ENCODE data around the gene PLEKHA8. TPM values are rescaled to one million over a fixed set of nuclear protein-coding genes. Genes with fewer than 3 reads are reported as not detected.

PLEKHA8 gene
- total and polyA plus RNA-seq, 2 of the 8 experiments (the other 6 are each of a cell fraction or from before 2014, with no cell fraction given): 10.7 to 44.0 TPM

DNA sequence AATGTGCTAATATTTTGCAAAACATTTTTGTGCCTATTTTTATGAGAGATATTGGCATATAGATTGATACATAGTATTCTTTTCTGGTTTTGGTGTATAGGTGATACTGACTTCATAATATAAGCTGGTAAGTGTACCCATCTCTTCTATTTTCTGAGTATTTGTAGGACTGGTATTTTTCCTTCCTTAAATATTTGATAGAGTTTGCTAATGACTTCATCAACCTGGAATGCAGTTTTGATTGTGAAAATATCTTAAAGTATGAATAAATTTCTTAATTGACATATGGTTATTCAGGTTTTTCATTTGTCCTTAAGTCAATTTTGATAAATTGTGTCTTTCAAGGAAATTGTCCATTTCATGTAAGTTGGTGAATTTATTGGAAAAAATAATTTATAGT is 32.6 kb upstream of the PLEKHA8 start:
- Histone ChIP-seq H3K23ac (ENCODE audit: insufficient read length) (no peak overlapping the region), H4K5ac (ENCODE audit: insufficient read length, low read depth, low read length) (no peak overlapping the region), H2BK15ac (ENCODE audit: low read length) (no peak overlapping the region), H3K9me3 (ENCODE audit: insufficient read depth in 2 of 2, low read depth in 1 of 2, low read length in 1 of 2) (peaks cover 9 to 11% of the 10 kb centered on the region in 2 experiments), H3K18ac (ENCODE audit: extremely low read depth, low read length) (no peak overlapping the region), H4K8ac (ENCODE audit: extremely low read depth, insufficient read depth, low read length) (no peak overlapping the region), H2BK12ac (ENCODE audit: low read depth, low read length) (no peak overlapping the region), H3K56ac (replicated peaks; ENCODE audit: insufficient read length, low read depth, low read length) (no peak overlapping the region), H3K9ac (replicated peaks in 1 of 4; ENCODE audit: extremely low read depth in 1 of 4, low read depth in 3 of 4, low read length in 3 of 4) (no peak overlapping the region), H2BK20ac (ENCODE audit: low read length) (no peak overlapping the region), H4K91ac (replicated peaks; ENCODE audit: insufficient read length, low read length) (no peak overlapping the region), H3K23me2 (ENCODE audit: low read depth, low read length) (no peaks in the 10 kb centered on the region), H2AFZ (ENCODE audit: low read length) (no peak overlapping the region), H2BK120ac (replicated peaks; ENCODE audit: low read depth, low read length) (no peak overlapping the region), H3K4me1 (replicated peaks in 1 of 4; ENCODE audit: control insufficient read depth in 3 of 4, insufficient read depth in 4 of 4, low read length in 3 of 4) (no peaks in the 10 kb centered on the region; a peak in 1 of 7 replicates), H2BK5ac (ENCODE audit: low read depth, low read length) (no peak overlapping the region), H2AK5ac (ENCODE audit: low read depth, low read length) (no peak overlapping the region), H3K4me2 (ENCODE audit: insufficient read depth in 1 of 2, low read depth in 2 of 2, low read length in 2 of 2) (no peak overlapping the region), H3K79me2 (ENCODE audit: control insufficient read depth in 1 of 2, insufficient read depth in 2 of 2, low read length in 2 of 2) (no peaks in the 10 kb centered on the region), H3K36me3 (ENCODE audit: control insufficient read depth in 2 of 4, insufficient read depth in 4 of 4, low read length in 3 of 4) (no peaks in the 10 kb centered on the region), H3K4me3 (ENCODE audit: extremely low read depth in 1 of 4, insufficient read depth in 2 of 4, low read depth in 3 of 4, low read length in 4 of 4) (no peak overlapping the region), H3K27ac (ENCODE audit: low read depth, low read length) (no peak overlapping the region), H4K20me1 (replicated peaks in 1 of 2; ENCODE audit: control insufficient read depth in 1 of 2, insufficient read depth in 2 of 2, low read length in 2 of 2) (no peaks in the 10 kb centered on the region), H3K79me1 (ENCODE audit: low read depth, low read length) (no peaks in the 10 kb centered on the region), H3K4ac (replicated peaks; ENCODE audit: insufficient read length, low read depth, low read length) (no peak overlapping the region), H3K14ac (ENCODE audit: insufficient read length) (no peak overlapping the region), H3K27me3 (replicated peaks in 1 of 4; ENCODE audit: control insufficient read depth in 3 of 4, extremely low read depth in 1 of 4, insufficient read depth in 3 of 4, low read length in 3 of 4) (no peaks in the 10 kb centered on the region; a peak in 1 of 7 replicates)
- TF ChIP-seq TAF1 (IDR thresholded peaks at IDR 0.05; ENCODE audit: low read depth, low read length) (no peak), NANOG (IDR thresholded peaks at IDR 0.05; ENCODE audit: insufficient read depth, low read depth, low read length, poor library complexity, severe bottlenecking) (no peak), POU5F1 (IDR thresholded peaks at IDR 0.05; ENCODE audit: low read depth, low read length) (no peak), JUN (IDR thresholded peaks at IDR 0.05; ENCODE audit: low read depth, low read length) (no peak), EP300 (IDR thresholded peaks at IDR 0.05; ENCODE audit: borderline replicate concordance in 1 of 2, low read depth in 2 of 2, low read length in 2 of 2) (no peak), RBBP5 (IDR thresholded peaks at IDR 0.05; ENCODE audit: borderline replicate concordance, low read depth, low read length) (no peak)
- TF ChIP-seq, protein P1, sequence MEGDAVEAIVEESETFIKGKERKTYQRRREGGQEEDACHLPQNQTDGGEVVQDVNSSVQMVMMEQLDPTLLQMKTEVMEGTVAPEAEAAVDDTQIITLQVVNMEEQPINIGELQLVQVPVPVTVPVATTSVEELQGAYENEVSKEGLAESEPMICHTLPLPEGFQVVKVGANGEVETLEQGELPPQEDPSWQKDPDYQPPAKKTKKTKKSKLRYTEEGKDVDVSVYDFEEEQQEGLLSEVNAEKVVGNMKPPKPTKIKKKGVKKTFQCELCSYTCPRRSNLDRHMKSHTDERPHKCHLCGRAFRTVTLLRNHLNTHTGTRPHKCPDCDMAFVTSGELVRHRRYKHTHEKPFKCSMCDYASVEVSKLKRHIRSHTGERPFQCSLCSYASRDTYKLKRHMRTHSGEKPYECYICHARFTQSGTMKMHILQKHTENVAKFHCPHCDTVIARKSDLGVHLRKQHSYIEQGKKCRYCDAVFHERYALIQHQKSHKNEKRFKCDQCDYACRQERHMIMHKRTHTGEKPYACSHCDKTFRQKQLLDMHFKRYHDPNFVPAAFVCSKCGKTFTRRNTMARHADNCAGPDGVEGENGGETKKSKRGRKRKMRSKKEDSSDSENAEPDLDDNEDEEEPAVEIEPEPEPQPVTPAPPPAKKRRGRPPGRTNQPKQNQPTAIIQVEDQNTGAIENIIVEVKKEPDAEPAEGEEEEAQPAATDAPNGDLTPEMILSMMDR (IDR thresholded peaks at IDR 0.05; ENCODE audit: control extremely low read depth in 1 of 3, insufficient read depth in 1 of 3, low read depth in 1 of 3, low read length in 3 of 3): no peak
- DNase-seq (ENCODE audit: low read depth in 1 of 2, low spot score in 2 of 2): no peak
- no peak for FAIRE-seq
- POLR2A ChIA-PET (ENCODE audit: partially characterized antibody): interaction anchor here (0.6 kb wide), 1 partner anchor 490 kb away, joined by 3 read pairs; no protein-coding TSS in a partner anchor
- CTCF ChIA-PET (ENCODE audit: partially characterized antibody): no interaction called here
